ENCODE measurements around the gene CEACAM7.
"Not testable (repeated sequence)": the region's sequence is repeated elsewhere in the genome, so short reads cannot be mapped to it uniquely, and the experiment has no call there.

The CEACAM7 gene

GRCh38 chr19:41714598-41714997 lies 26.5 kb upstream of the CEACAM7 start:
- TF ChIP-seq CTCF (IDR thresholded peaks at IDR 0.05; ENCODE audit: extremely low read depth, missing control alignments) = no peak

GRCh38 chr19:41711376-41712261 lies 23.5 kb upstream of the CEACAM7 start:
- no peak for DNase-seq (ENCODE audit: low spot score)
- TF ChIP-seq CTCF (IDR thresholded peaks at IDR 0.05; ENCODE audit: extremely low read depth, missing control alignments) = no peak

More at GRCh38 chr19:41714598-41714997, 26.5 kb upstream of the CEACAM7 start:
- no peak for DNase-seq (ENCODE audit: low spot score)

- DNase-seq (ENCODE audit: low spot score) = no peak
- no peak for TF ChIP-seq CTCF (IDR thresholded peaks at IDR 0.05; ENCODE audit: extremely low read depth, missing control alignments)
Observed at GRCh38 chr19:41709951-41710645, 22.0 kb upstream of the CEACAM7 start.

- not testable (repeated sequence) for DNase-seq (ENCODE audit: low spot score)
Observed at GRCh38 chr19:41709516-41709915, 21.4 kb upstream of the CEACAM7 start.

- TF ChIP-seq CTCF (IDR thresholded peaks at IDR 0.05; ENCODE audit: extremely low read depth, missing control alignments) = no peak
- DNase-seq (ENCODE audit: low spot score) = no peak
Observed at GRCh38 chr19:41708481-41708880, 20.4 kb upstream of the CEACAM7 start, which contains the start of gene CEACAM5. Gene CEACAM5, plus strand, starts transcription at chr19:41708626. Its CDS starts 106 bp downstream, at chr19:41708732.

GRCh38 chr19:41707871-41708371 lies 19.9 kb upstream of the CEACAM7 start:
- no peak for TF ChIP-seq CTCF (IDR thresholded peaks at IDR 0.05; ENCODE audit: extremely low read depth, missing control alignments)
- no peak for DNase-seq (ENCODE audit: low spot score)

GRCh38 chr19:41707502-41707812 lies 19.4 kb upstream of the CEACAM7 start:
- DNase-seq (ENCODE audit: low spot score) = no peak
- TF ChIP-seq CTCF (IDR thresholded peaks at IDR 0.05; ENCODE audit: extremely low read depth, missing control alignments) = no peak
